HL-60 (cell line): ENCODE results near the gene GRID2.

Experiments used
- DNase-seq, 2 experiments: peaks; one replicate each; pipeline ENCODE4 v3.0.0-alpha.2; 2010 to 2020; ENCODE audit warnings: low read depth in 1 of 2, low spot score in 1 of 2
- H3K27ac ChIP-seq: fragments of 250-450 bp; sonication (Bioruptor Pico); replicated peaks from 2 replicates; pipeline ENCODE4 v1.5.1; 2020; ENCODE audit warnings: mild to moderate bottlenecking, moderate library complexity
- H3K27me3 ChIP-seq: fragments of 250-450 bp; sonication (Bioruptor Pico); 2 replicates; pipeline ENCODE4 v1.5.1; 2021; ENCODE audit warnings: mild to moderate bottlenecking, moderate library complexity; ENCODE audit not compliant: insufficient read depth, poor library complexity, severe bottlenecking
- H3K4me3 ChIP-seq: replicated peaks from 2 replicates; pipeline ENCODE4 v1.5.1; 2011; ENCODE audit warnings: mild to moderate bottlenecking, control low read depth, low read length; ENCODE audit not compliant: insufficient read depth
- GABPA ChIP-seq: IDR thresholded peaks from 2 replicates; pipeline ENCODE4 v1.6.1; 2012; ENCODE audit warnings: low read depth
- POLR2AphosphoS5 ChIP-seq: IDR thresholded peaks from 2 replicates; pipeline ENCODE4 v1.6.1; 2012; ENCODE audit warnings: low read depth
- SPI1 ChIP-seq: IDR thresholded peaks from 2 replicates; pipeline ENCODE4 v1.6.1; 2012; ENCODE audit warnings: low read depth, mild to moderate bottlenecking, borderline replicate concordance
- TF ChIP-seq, protein P1 (sequence below): IDR thresholded peaks from one replicate; pipeline ENCODE4 v1.5.1; 2011; ENCODE audit warnings: low read length, control low read depth, inconsistent platforms; ENCODE audit not compliant: insufficient read depth
- TF ChIP-seq, protein P2 (sequence below): IDR thresholded peaks from 2 replicates; pipeline ENCODE4 v1.6.1; 2012; ENCODE audit warnings: low read depth; ENCODE audit not compliant: insufficient replicate concordance

Gene GRID2

GRCh38 chr4:93303440-93303839, 999.7 kb downstream of the GRID2 start:
- DNase-seq: no peak
- Histone ChIP-seq H3K4me3 (no peak overlapping the region), H3K27me3 (no peaks in the 10 kb centered on the region), H3K27ac (no peak overlapping the region)
- no peak for TF ChIP-seq GABPA
- TF ChIP-seq, protein P1, sequence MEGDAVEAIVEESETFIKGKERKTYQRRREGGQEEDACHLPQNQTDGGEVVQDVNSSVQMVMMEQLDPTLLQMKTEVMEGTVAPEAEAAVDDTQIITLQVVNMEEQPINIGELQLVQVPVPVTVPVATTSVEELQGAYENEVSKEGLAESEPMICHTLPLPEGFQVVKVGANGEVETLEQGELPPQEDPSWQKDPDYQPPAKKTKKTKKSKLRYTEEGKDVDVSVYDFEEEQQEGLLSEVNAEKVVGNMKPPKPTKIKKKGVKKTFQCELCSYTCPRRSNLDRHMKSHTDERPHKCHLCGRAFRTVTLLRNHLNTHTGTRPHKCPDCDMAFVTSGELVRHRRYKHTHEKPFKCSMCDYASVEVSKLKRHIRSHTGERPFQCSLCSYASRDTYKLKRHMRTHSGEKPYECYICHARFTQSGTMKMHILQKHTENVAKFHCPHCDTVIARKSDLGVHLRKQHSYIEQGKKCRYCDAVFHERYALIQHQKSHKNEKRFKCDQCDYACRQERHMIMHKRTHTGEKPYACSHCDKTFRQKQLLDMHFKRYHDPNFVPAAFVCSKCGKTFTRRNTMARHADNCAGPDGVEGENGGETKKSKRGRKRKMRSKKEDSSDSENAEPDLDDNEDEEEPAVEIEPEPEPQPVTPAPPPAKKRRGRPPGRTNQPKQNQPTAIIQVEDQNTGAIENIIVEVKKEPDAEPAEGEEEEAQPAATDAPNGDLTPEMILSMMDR: no peak

DNA sequence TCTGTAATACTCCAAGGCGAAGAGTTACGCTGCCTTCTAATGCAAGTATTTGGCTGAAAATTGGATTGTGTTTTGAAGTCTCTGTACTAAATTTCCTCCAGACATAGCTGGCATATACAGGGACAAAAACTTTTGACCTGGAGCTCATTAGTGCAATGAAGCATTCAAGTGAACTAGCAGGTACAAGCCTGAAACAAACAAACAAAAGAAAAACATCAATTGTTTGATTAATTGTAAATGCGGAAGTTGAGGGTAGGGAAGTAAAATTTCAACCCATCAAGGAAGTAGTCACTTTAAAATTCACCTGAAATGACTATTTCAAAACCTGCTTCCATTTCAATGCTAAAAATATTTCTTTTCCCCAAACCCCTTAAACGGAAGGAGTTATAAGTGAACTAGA, 1008.5 kb downstream of the GRID2 start:
- H3K27ac ChIP-seq: no peak overlapping the region

DNA sequence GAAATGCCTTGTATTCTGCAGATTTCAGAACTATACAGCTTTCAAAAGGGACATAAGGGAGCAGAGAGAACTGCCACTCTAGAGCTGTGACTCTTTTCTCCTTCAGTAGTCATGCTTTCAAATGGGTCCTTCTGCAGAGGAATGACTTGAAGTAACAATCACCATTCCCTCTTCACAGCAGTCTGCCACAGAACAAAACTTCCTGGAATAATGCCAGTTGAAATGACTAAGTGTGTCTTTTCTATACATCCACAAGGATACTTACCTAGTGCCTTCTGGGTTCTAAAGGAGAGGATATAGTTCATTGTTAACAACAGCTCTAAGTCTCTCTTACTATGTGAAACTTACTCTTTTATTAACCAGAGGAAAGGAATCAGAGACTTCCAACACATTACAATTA, 1009.4 kb downstream of the GRID2 start:
- no peak overlapping the region for H3K4me3 ChIP-seq
- DNase-seq: no peak
- no peaks in the 10 kb centered on the region for H3K27me3 ChIP-seq
- no peak for TF ChIP-seq POLR2AphosphoS5
- no peak for TF ChIP-seq SPI1
- TF ChIP-seq, protein P1: no peak
- TF ChIP-seq GABPA: no peak
- TF ChIP-seq, protein P2, sequence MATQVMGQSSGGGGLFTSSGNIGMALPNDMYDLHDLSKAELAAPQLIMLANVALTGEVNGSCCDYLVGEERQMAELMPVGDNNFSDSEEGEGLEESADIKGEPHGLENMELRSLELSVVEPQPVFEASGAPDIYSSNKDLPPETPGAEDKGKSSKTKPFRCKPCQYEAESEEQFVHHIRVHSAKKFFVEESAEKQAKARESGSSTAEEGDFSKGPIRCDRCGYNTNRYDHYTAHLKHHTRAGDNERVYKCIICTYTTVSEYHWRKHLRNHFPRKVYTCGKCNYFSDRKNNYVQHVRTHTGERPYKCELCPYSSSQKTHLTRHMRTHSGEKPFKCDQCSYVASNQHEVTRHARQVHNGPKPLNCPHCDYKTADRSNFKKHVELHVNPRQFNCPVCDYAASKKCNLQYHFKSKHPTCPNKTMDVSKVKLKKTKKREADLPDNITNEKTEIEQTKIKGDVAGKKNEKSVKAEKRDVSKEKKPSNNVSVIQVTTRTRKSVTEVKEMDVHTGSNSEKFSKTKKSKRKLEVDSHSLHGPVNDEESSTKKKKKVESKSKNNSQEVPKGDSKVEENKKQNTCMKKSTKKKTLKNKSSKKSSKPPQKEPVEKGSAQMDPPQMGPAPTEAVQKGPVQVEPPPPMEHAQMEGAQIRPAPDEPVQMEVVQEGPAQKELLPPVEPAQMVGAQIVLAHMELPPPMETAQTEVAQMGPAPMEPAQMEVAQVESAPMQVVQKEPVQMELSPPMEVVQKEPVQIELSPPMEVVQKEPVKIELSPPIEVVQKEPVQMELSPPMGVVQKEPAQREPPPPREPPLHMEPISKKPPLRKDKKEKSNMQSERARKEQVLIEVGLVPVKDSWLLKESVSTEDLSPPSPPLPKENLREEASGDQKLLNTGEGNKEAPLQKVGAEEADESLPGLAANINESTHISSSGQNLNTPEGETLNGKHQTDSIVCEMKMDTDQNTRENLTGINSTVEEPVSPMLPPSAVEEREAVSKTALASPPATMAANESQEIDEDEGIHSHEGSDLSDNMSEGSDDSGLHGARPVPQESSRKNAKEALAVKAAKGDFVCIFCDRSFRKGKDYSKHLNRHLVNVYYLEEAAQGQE: no peak
- H3K27ac ChIP-seq: no peak overlapping the region

More for the DNA sequence above, 1008.5 kb downstream of the GRID2 start:
- no peak overlapping the region for H3K4me3 ChIP-seq
- TF ChIP-seq, protein P1: no peak
- no peak for TF ChIP-seq POLR2AphosphoS5
- TF ChIP-seq, protein P2: no peak
- TF ChIP-seq GABPA: no peak
- TF ChIP-seq SPI1: no peak
- no peak for DNase-seq
- no peaks in the 10 kb centered on the region for H3K27me3 ChIP-seq

DNA sequence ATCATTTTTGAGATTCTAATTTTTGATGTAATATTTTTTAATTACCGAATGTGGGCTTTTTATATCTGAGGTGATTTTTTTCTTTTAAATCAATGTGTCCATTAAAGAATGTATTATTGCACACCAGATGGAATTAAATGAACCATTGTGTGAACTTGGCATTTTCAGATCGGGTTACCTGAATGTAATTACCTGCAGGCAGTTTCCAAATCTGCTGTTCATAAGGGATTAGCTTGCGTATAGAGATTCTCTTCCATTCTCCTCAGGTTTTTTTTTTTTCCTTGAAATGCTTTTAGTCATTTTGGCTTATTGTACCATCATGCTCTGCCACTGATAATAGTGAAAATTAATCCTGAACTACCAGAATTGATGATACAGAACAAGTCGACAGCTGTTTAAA, 1013.3 kb downstream of the GRID2 start:
- Histone ChIP-seq H3K27me3 (no peaks in the 10 kb centered on the region), H3K27ac (no peak overlapping the region), H3K4me3 (no peak overlapping the region)
- TF ChIP-seq SPI1 (no peak), POLR2AphosphoS5 (no peak), GABPA (no peak)
- TF ChIP-seq, protein P1: no peak
- TF ChIP-seq, protein P2: no peak
- no peak for DNase-seq
